CD4-positive, alpha-beta T cell treated with Interleukin-15 for 1 hour (primary cell): ENCODE data around the gene LRRC8E.
"Not testable (repeated sequence)": the region's sequence is repeated elsewhere in the genome, so short reads cannot be mapped to it uniquely, and the experiment has no call there.

Experiments used
- DNase-seq: peaks from one replicate; pipeline ENCODE4 v3.0.0-alpha.2; 2020

LRRC8E gene

GRCh38 chr19:7855426-7856108 is 32.7 kb upstream of the LRRC8E start:
- DNase-seq: no peak

- no peak for DNase-seq
Observed at GRCh38 chr19:7856109-7856591, 32.2 kb upstream of the LRRC8E start.

- no peak for DNase-seq
Observed at GRCh38 chr19:7856679-7857663, 31.3 kb upstream of the LRRC8E start.

- DNase-seq: no peak
Observed at GRCh38 chr19:7857727-7858108, 30.6 kb upstream of the LRRC8E start.

GRCh38 chr19:7858109-7858770 is 30.1 kb upstream of the LRRC8E start:
- DNase-seq: no peak

GRCh38 chr19:7859087-7859486 is 29.2 kb upstream of the LRRC8E start:
- DNase-seq: not testable (repeated sequence)

- no peak for DNase-seq
Observed at GRCh38 chr19:7859831-7860713, 28.2 kb upstream of the LRRC8E start.

- no peak for DNase-seq
Observed at GRCh38 chr19:7860714-7861618, 27.3 kb upstream of the LRRC8E start.

- no peak for DNase-seq
Observed at GRCh38 chr19:7861619-7862412, 26.5 kb upstream of the LRRC8E start.

- peak; percentile 83 for DNase-seq
Observed at GRCh38 chr19:7862413-7862951, 25.8 kb upstream of the LRRC8E start.

GRCh38 chr19:7863157-7863970 is 24.9 kb upstream of the LRRC8E start:
- no peak for DNase-seq

- no peak for DNase-seq
Observed at GRCh38 chr19:7863971-7864689, 24.2 kb upstream of the LRRC8E start.

GRCh38 chr19:7864690-7865074 is 23.6 kb upstream of the LRRC8E start:
- no peak for DNase-seq

GRCh38 chr19:7865262-7865911 is 22.9 kb upstream of the LRRC8E start:
- DNase-seq: no peak

GRCh38 chr19:7866399-7867091 is 21.8 kb upstream of the LRRC8E start:
- no peak for DNase-seq

GRCh38 chr19:7867092-7867844 is 21.0 kb upstream of the LRRC8E start:
- DNase-seq: no peak

- DNase-seq: peak; percentile 35
Observed at GRCh38 chr19:7868326-7868670, 20.0 kb upstream of the LRRC8E start.
